ENCODE data around the gene CEP152. TPM values are rescaled to one million over a fixed set of nuclear protein-coding genes. Genes with fewer than 3 reads are reported as not detected.

CEP152 gene
- total and polyA plus RNA-seq, 10 of the 15 experiments (the other 5 are each of a cell fraction or from before 2014, with no cell fraction given) = 5.3 to 22.6 (median 14.2) TPM

DNA sequence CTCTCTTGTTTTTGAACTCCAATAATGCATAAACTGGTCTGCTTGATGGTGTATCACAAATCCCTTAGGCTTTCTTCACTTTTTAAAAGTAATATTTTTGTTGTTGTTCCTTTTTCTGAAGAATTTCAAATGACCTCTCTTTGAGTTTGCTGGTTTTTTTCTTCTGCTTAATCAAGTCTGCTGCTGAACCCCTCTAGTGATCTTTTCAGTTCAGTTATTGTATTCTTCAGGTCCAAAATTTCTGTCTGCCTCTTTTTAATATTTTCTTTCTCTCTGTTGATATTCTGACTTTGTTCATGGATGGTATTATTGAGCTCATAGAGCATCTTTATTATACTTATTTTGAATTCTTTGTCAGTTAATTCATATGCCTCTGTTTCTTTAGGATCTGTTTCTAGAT is 21.8 kb upstream of the CEP152 start:
- Histone ChIP-seq H2AFZ (ENCODE audit: control insufficient read depth, low read depth, low read length) (no peak overlapping the region), H3K9ac (ENCODE audit: control insufficient read depth, insufficient read depth, low read length) (no peak overlapping the region), H3K27ac (ENCODE audit: control insufficient read depth, insufficient read depth) (no peak overlapping the region), H3K4me1 (ENCODE audit: control insufficient read depth, insufficient read depth, low read length) (no peaks in the 10 kb centered on the region), H3K79me2 (ENCODE audit: control insufficient read depth, insufficient read depth, low read length) (no peaks in the 10 kb centered on the region), H4K20me1 (ENCODE audit: control insufficient read depth, insufficient read depth) (no peaks in the 10 kb centered on the region), H3K27me3 (replicated peaks in 1 of 2; ENCODE audit: control insufficient read depth in 2 of 2, insufficient read depth in 2 of 2, low read length in 1 of 2) (no peaks in the 10 kb centered on the region), H3K4me2 (ENCODE audit: control insufficient read depth, insufficient read depth) (no peak overlapping the region), H3K36me3 (ENCODE audit: control insufficient read depth in 2 of 2, insufficient read depth in 2 of 2, low read length in 1 of 2) (no peaks in the 10 kb centered on the region), H3K9me3 (replicated peaks; ENCODE audit: control insufficient read depth, insufficient read depth, low read length) (no peaks in the 10 kb centered on the region; the same call in 2 of the 3 replicates), H3K4me3 (no peak overlapping the region)
- intact Hi-C loops (cut with micrococcal nuclease; ENCODE audit: unreplicated experiment) = no loop called here
- FAIRE-seq (no peak), DNase-seq (ENCODE audit: low read depth, low spot score) (no peak), ATAC-seq (no peak)
- no TSS peak for BruUV-seq (replicated peaks)
- no peak for TF ChIP-seq PAX5 (IDR thresholded peaks at IDR 0.05; ENCODE audit: borderline replicate concordance, low read depth, low read length)
- no peak for TF ChIP-seq JUND (IDR thresholded peaks at IDR 0.05; ENCODE audit: low read depth, low read length)
- TF ChIP-seq ZBTB4 (CRISPR knock-in tag; IDR thresholded peaks at IDR 0.05) = no peak
- no peak for TF ChIP-seq SIN3A (IDR thresholded peaks at IDR 0.05; ENCODE audit: low read depth, low read length)
- TF ChIP-seq EED (IDR thresholded peaks at IDR 0.05; ENCODE audit: low read depth) = no peak
- no peak for TF ChIP-seq ATF7 (IDR thresholded peaks at IDR 0.05; ENCODE audit: low read depth)
- TF ChIP-seq, protein P1, sequence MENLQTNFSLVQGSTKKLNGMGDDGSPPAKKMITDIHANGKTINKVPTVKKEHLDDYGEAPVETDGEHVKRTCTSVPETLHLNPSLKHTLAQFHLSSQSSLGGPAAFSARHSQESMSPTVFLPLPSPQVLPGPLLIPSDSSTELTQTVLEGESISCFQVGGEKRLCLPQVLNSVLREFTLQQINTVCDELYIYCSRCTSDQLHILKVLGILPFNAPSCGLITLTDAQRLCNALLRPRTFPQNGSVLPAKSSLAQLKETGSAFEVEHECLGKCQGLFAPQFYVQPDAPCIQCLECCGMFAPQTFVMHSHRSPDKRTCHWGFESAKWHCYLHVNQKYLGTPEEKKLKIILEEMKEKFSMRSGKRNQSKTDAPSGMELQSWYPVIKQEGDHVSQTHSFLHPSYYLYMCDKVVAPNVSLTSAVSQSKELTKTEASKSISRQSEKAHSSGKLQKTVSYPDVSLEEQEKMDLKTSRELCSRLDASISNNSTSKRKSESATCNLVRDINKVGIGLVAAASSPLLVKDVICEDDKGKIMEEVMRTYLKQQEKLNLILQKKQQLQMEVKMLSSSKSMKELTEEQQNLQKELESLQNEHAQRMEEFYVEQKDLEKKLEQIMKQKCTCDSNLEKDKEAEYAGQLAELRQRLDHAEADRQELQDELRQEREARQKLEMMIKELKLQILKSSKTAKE (IDR thresholded peaks at IDR 0.05; ENCODE audit: low read depth, poor library complexity, severe bottlenecking) = no peak
- ChIA-PET CTCF (no interaction called here), SMC1A (ENCODE audit: uncharacterized antibody, unreplicated experiment) (no interaction called here), POLR2A (no interaction called here), RAD21 (ENCODE audit: unreplicated experiment) (no interaction called here)
- in situ Hi-C loops (cut with MboI) = no loop called here
